SK-N-SH (cell line): ENCODE measurements around the gene WASF2.

Experiments used
- CTCF ChIP-seq: fragments of 200-600 bp; sonication (generic); IDR thresholded peaks from 2 replicates; pipeline ENCODE4 v1.6.1; 2017; ENCODE audit warnings: antibody characterized with exemption, mild to moderate bottlenecking, moderate library complexity
- EZH2phosphoT487 ChIP-seq: fragments of 200-600 bp; sonication (generic); IDR thresholded peaks from 2 replicates; pipeline ENCODE4 v1.6.1; 2017; ENCODE audit warnings: low read depth, mixed run types, mild to moderate bottlenecking, antibody characterized with exemption, moderate library complexity, borderline replicate concordance
- FOXM1 ChIP-seq: IDR thresholded peaks from 2 replicates; pipeline ENCODE4 v1.4.0; 2012; ENCODE audit warnings: low read depth, mild to moderate bottlenecking
- POLR2AphosphoS5 ChIP-seq: IDR thresholded peaks from 2 replicates; pipeline ENCODE4 v1.6.1; 2012; ENCODE audit warnings: low read depth, low read length
- RAD21 ChIP-seq: IDR thresholded peaks from 2 replicates; pipeline ENCODE4 v1.6.1; 2012; ENCODE audit warnings: mild to moderate bottlenecking, low read length
- SIN3A ChIP-seq: IDR thresholded peaks from 2 replicates; pipeline ENCODE4 v1.6.1; 2012; ENCODE audit warnings: low read depth, mild to moderate bottlenecking, low read length, moderate library complexity, borderline replicate concordance
- TF ChIP-seq, protein P1 (sequence below): fragments of 150-350 bp; IDR thresholded peaks from 2 replicates; pipeline ENCODE4 v1.6.1; 2017; ENCODE audit warnings: antibody characterized with exemption, low read length, low read depth, borderline replicate concordance

DNA sequence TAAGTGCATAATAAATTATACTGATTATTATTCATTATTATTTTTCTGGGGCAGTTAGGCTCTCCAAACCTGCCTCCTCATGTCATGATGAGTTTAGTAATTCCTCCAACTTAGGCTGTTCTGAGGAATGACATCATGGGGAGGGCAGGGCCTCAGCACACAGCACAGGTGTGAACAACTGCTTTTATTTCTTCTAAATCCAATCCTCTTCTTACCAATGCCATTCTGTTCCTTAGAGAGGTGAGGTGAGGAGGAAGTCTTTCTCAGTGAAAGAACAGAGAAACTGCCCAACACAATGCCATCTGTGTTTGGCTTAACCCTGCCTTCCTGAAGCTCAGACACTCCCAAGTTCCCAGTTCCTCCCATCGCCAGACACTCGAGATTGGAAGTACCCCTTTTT is 45.4 kb upstream of the WASF2 start:
- TF ChIP-seq CTCF (no peak), FOXM1 (no peak), SIN3A (no peak), RAD21 (no peak), EZH2phosphoT487 (no peak), POLR2AphosphoS5 (no peak)
- TF ChIP-seq, protein P1, sequence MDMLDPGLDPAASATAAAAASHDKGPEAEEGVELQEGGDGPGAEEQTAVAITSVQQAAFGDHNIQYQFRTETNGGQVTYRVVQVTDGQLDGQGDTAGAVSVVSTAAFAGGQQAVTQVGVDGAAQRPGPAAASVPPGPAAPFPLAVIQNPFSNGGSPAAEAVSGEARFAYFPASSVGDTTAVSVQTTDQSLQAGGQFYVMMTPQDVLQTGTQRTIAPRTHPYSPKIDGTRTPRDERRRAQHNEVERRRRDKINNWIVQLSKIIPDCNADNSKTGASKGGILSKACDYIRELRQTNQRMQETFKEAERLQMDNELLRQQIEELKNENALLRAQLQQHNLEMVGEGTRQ: no peak
